ENCODE measurements around the gene EZR. TPM values are rescaled to one million over a fixed set of nuclear protein-coding genes. Genes with fewer than 3 reads are reported as not detected.
A peak's percentile ranks its signal among the peaks of the same experiment; 100 is the strongest.

The EZR gene
- total and polyA plus RNA-seq, 8 donors = 69.5 to 317 (median 218) TPM

DNA sequence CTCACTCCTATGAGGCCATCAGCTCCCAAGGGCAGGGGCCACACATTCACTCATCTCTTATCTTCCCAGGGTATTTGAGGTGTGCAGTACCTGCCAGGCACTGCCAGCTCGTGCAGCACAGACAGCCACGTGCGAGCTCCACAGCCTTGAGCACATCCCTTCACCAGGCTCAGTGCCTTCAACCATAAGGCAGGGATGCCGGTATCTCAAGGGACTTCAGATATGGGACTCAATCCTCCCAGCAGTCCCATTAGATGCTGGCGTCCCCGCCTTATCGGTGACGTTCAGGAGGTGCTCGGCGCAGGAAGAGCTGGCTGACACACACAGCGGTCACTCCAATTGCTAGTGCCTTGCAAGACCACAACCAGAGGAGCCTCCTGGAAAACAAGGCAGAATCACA is 47.0 kb downstream of the EZR start:
- H3K27me3 ChIP-seq = no peaks in the 10 kb centered on the region
- DNase-seq = no peak
- intact Hi-C loops (cut with DNase I; ENCODE audit: low total_unique reads) = loop anchor here (10.0 kb wide), 1 partner anchor 57 kb away; no protein-coding TSS in a partner anchor
- WGBS, 5 donors = 67 to 82% (median 75%) methylated on average over 9 to 11 of the region's 11 CpGs
- TF ChIP-seq, protein P1, sequence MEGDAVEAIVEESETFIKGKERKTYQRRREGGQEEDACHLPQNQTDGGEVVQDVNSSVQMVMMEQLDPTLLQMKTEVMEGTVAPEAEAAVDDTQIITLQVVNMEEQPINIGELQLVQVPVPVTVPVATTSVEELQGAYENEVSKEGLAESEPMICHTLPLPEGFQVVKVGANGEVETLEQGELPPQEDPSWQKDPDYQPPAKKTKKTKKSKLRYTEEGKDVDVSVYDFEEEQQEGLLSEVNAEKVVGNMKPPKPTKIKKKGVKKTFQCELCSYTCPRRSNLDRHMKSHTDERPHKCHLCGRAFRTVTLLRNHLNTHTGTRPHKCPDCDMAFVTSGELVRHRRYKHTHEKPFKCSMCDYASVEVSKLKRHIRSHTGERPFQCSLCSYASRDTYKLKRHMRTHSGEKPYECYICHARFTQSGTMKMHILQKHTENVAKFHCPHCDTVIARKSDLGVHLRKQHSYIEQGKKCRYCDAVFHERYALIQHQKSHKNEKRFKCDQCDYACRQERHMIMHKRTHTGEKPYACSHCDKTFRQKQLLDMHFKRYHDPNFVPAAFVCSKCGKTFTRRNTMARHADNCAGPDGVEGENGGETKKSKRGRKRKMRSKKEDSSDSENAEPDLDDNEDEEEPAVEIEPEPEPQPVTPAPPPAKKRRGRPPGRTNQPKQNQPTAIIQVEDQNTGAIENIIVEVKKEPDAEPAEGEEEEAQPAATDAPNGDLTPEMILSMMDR (IDR thresholded peaks at IDR 0.05) = no peak
- TF ChIP-seq POLR2A (IDR thresholded peaks at IDR 0.05) (no peak), POLR2AphosphoS5 (IDR thresholded peaks at IDR 0.05) (no peak)
- peaks cover 0 to 44% (median 5%) of the 10 kb centered on the region in 4 donors for H3K4me1 ChIP-seq
- no peak overlapping the region for H3K4me3 ChIP-seq
- peak overlapping the region in 2 of 5 donors; percentile 16 to 38 for H3K27ac ChIP-seq
- H3K9me3 ChIP-seq = no peaks in the 10 kb centered on the region
- peaks cover 97 to 100% (median 100%) of the 10 kb centered on the region in 4 donors for H3K36me3 ChIP-seq

- WGBS, 5 donors = 86 to 93% (median 90%) methylated on average over 15 to 16 of the region's 16 CpGs
- H3K9me3 ChIP-seq = no peaks in the 10 kb centered on the region
- no peaks in the 10 kb centered on the region for H3K27me3 ChIP-seq
- TF ChIP-seq EP300 (IDR thresholded peaks at IDR 0.05) = no peak
- TF ChIP-seq, protein P1 (IDR thresholded peaks at IDR 0.05) = no peak
- no peak for TF ChIP-seq POLR2A (IDR thresholded peaks at IDR 0.05)
- TF ChIP-seq POLR2AphosphoS5 (IDR thresholded peaks at IDR 0.05) = no peak
- DNase-seq = no peak
- H3K4me1 ChIP-seq = peaks cover 0 to 44% (median 5%) of the 10 kb centered on the region in 4 donors
- H3K4me3 ChIP-seq = no peak overlapping the region
- peak overlapping the region in 2 of 5 donors; percentile 16 to 38 for H3K27ac ChIP-seq
- intact Hi-C loops (cut with DNase I; ENCODE audit: low total_unique reads) = loop anchor here (10.0 kb wide), 1 partner anchor 57 kb away; no protein-coding TSS in a partner anchor
- peaks cover 97 to 100% (median 100%) of the 10 kb centered on the region in 4 donors for H3K36me3 ChIP-seq
These were observed 47.6 kb downstream of the EZR start for GRCh38 chr6:158771399-158772152.

DNA sequence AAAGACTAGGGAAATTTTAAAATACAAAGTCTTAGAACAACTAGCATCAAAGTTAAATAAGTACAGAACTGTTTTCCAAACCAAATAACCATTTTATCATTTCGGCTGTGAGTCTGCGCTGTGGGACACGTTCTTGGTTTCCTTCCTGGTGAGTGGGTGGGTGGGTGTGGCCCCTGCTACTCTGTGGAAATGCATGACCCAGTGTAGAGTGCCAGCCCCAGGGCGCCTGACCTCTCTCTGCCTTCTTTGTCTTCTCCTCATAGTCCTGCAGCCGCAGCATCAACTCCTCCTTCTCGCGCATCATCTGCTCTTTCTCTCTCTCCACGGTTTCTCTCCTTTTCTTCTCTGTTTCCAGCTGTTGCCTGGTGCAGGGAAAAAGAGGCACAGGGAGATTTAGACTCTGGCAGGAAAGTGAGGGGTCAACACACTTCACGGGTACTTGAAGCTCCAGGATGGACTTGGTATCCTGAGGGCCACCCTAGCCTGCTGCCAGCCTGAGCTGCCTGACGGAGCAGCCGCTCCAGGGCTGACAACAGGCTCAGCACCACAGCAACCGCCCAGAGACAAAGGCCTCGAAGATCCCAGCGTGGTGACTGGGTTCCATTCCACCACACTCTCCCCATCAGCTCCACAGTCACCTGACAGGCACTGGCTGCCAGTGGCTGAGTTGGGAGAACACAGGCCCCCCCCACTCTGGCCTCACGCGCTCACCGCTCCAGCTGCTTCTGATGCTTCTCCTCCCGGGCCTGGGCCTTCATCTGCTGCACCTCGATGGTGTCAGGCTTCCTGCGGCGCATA is 48.4 kb downstream of the EZR start:
- Histone ChIP-seq H3K4me1 (peaks cover 0 to 38% (median 5%) of the 10 kb centered on the region in 4 donors), H3K27me3 (no peaks in the 10 kb centered on the region), H3K4me3 (no peak overlapping the region), H3K36me3 (peaks cover 93 to 100% (median 100%) of the 10 kb centered on the region in 4 donors), H3K9me3 (no peaks in the 10 kb centered on the region), H3K27ac (peak overlapping the region in 2 of 5 donors; percentile 23 to 31)
- WGBS, 5 donors = 74 to 80% (median 78%) methylated on average over 19 to 21 of the region's 21 CpGs
- TF ChIP-seq, protein P1 (IDR thresholded peaks at IDR 0.05) = no peak
- no peak for TF ChIP-seq POLR2AphosphoS5 (IDR thresholded peaks at IDR 0.05)
- TF ChIP-seq POLR2A (IDR thresholded peaks at IDR 0.05) = no peak
- TF ChIP-seq EP300 (IDR thresholded peaks at IDR 0.05) = no peak
- intact Hi-C loops (cut with DNase I; ENCODE audit: low total_unique reads) = loop anchor here (10.0 kb wide), 1 partner anchor 56 kb away; no protein-coding TSS in a partner anchor
- DNase-seq = no peak

- Histone ChIP-seq H3K36me3 (peaks cover 93 to 100% (median 100%) of the 10 kb centered on the region in 4 donors), H3K27me3 (no peaks in the 10 kb centered on the region), H3K4me3 (no peak overlapping the region), H3K4me1 (peaks cover 0 to 41% (median 5%) of the 10 kb centered on the region in 4 donors), H3K27ac (no peak overlapping the region), H3K9me3 (no peaks in the 10 kb centered on the region)
- TF ChIP-seq POLR2A (IDR thresholded peaks at IDR 0.05) (no peak), EP300 (IDR thresholded peaks at IDR 0.05) (no peak), POLR2AphosphoS5 (IDR thresholded peaks at IDR 0.05) (no peak)
- TF ChIP-seq, protein P1 (IDR thresholded peaks at IDR 0.05) = no peak
- intact Hi-C loops (cut with DNase I; ENCODE audit: low total_unique reads) = loop anchor here (10.0 kb wide), 1 partner anchor 55 kb away; no protein-coding TSS in a partner anchor
- peak in 1 of 2 donors; percentile 49 for DNase-seq
- 88 to 91% (median 89%) methylated on average over 11 to 18 of the region's 18 CpGs for WGBS, 5 donors
These were observed 49.3 kb downstream of the EZR start for GRCh38 chr6:158769771-158770432.
